ENCODE data around the gene AGTR1.

DNA sequence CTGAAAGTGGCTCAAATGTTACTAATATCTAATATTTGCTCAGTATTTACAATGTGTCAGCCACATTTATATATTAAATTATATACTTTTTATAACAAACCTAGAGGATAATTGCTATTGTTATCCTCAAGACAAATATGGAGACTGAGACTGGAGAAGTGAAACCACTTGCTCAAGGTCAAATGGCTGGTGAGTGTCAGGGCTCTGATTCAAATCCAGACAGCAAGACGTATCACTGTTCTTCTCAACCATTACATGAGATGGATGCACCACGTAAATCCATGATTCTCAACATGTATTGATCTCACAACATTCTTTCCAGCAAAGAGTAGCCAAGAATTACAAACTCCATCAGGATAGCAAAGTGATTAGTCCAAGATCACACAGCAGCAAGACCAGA, 76.1 kb downstream of the AGTR1 start:
- TF ChIP-seq, protein P1, sequence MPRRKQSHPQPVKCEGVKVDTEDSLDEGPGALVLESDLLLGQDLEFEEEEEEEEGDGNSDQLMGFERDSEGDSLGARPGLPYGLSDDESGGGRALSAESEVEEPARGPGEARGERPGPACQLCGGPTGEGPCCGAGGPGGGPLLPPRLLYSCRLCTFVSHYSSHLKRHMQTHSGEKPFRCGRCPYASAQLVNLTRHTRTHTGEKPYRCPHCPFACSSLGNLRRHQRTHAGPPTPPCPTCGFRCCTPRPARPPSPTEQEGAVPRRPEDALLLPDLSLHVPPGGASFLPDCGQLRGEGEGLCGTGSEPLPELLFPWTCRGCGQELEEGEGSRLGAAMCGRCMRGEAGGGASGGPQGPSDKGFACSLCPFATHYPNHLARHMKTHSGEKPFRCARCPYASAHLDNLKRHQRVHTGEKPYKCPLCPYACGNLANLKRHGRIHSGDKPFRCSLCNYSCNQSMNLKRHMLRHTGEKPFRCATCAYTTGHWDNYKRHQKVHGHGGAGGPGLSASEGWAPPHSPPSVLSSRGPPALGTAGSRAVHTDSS (CRISPR knock-in tag; conservative IDR thresholded peaks at IDR 0.05): no peak
- TF ChIP-seq JUND (CRISPR knock-in tag; IDR thresholded peaks at IDR 0.05) (no peak), NFKB2 (CRISPR knock-in tag; IDR thresholded peaks at IDR 0.05; ENCODE audit: borderline replicate concordance) (no peak)
